OCI-LY3 (cell line): ENCODE results near the gene SMURF2.

Experiments
- H2AFZ ChIP-seq: fragments of 200-600, 300-600 bp; shearing (Covaris generic); 2 replicates; pipeline ENCODE4 v1.6.0; 2014; ENCODE audit warnings: antibody characterized with exemption, low read depth, low read length
- H3K27ac ChIP-seq: fragments of 200-600, 300-600 bp; sonication (generic); 2 replicates; pipeline ENCODE4 v1.5.1; 2014; ENCODE audit warnings: mild to moderate bottlenecking, low read length, moderate library complexity, mixed read lengths
- H3K27me3 ChIP-seq: fragments of 200-600, 300-600 bp; sonication (generic); 2 replicates; pipeline ENCODE4 v1.6.1; 2014; ENCODE audit warnings: low read depth, low read length, mixed read lengths
- H3K36me3 ChIP-seq: fragments of 200-600, 300-600 bp; sonication (generic); replicated peaks from 2 replicates; pipeline ENCODE3; 2014; ENCODE audit warnings: low read depth, low read length, mixed read lengths
- H3K4me1 ChIP-seq: fragments of 300-600, 200-600 bp; sonication (generic); 2 replicates; pipeline ENCODE4 v1.6.1; 2014; ENCODE audit warnings: low read length, mixed read lengths
- H3K4me2 ChIP-seq: fragments of 200-600, 300-600 bp; sonication (generic); 2 replicates; pipeline ENCODE4 v1.6.1; 2014; ENCODE audit warnings: low read length, mixed read lengths
- H3K4me3 ChIP-seq: fragments of 300-600, 200-600 bp; sonication (generic); 2 replicates; pipeline ENCODE4 v1.5.1; 2014; ENCODE audit warnings: antibody characterized with exemption, mild to moderate bottlenecking, low read length, moderate library complexity
- H3K79me2 ChIP-seq: fragments of 300-600, 200-600 bp; shearing (Covaris generic); 2 replicates; pipeline ENCODE4 v1.6.1; 2014; ENCODE audit warnings: mild to moderate bottlenecking, low read length, mixed read lengths
- H3K9ac ChIP-seq: fragments of 300-600, 200-600 bp; shearing (Covaris generic); 2 replicates; pipeline ENCODE4 v1.6.0; 2014; ENCODE audit warnings: mild to moderate bottlenecking, low read length, moderate library complexity
- H3K9me3 ChIP-seq: fragments of 200-600, 300-600 bp; shearing (Covaris generic); 2 replicates; pipeline ENCODE4 v1.6.1; 2014; ENCODE audit warnings: low read length, mixed read lengths; ENCODE audit not compliant: insufficient read depth
- H4K20me1 ChIP-seq: fragments of 200-600, 300-600 bp; sonication (generic); 2 replicates; pipeline ENCODE4 v1.6.1; 2016; ENCODE audit warnings: low read length, mixed read lengths; ENCODE audit not compliant: insufficient read depth
- CTCF ChIP-seq: fragments of 200-600, 300-600 bp; sonication (generic); IDR thresholded peaks from 2 replicates; pipeline ENCODE4 v1.5.1; 2014; ENCODE audit warnings: antibody characterized with exemption, low read length, low read depth
- EZH2phosphoT487 ChIP-seq: fragments of 200-600 bp; shearing (Covaris generic); IDR thresholded peaks from 2 replicates; pipeline ENCODE4 v1.6.1; 2018; ENCODE audit warnings: antibody characterized with exemption, mixed run types, low read depth

Gene SMURF2

DNA sequence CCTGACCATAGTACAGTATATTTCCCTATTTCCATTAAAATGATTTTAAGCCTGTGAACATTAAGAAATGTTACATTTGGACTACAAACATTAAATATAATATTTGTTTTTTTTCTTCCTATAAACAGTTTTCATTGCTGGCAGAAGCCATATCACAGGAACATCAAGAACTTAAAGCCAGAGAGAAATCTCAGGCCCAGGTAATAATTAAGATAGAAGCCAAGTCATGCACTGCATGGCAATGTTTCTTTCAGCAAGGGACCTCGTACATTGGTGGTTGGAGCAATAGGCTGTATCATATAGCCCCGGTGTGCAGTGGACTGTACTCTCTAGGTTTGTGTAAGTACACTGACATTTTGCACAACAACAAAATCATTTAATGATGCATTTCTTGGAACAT is 125.2 kb downstream of the SMURF2 start:
- Histone ChIP-seq H3K27me3 (no peaks in the 10 kb centered on the region), H3K4me1 (no peaks in the 10 kb centered on the region), H3K4me2 (no peak overlapping the region), H3K4me3 (no peak overlapping the region), H3K9me3 (no peaks in the 10 kb centered on the region), H3K9ac (no peak overlapping the region), H3K79me2 (no peaks in the 10 kb centered on the region), H4K20me1 (no peaks in the 10 kb centered on the region), H3K27ac (no peak overlapping the region), H3K36me3 (peaks cover 72% of the 10 kb centered on the region), H2AFZ (no peak overlapping the region)
- TF ChIP-seq CTCF = no peak
- no peak for TF ChIP-seq EZH2phosphoT487

DNA sequence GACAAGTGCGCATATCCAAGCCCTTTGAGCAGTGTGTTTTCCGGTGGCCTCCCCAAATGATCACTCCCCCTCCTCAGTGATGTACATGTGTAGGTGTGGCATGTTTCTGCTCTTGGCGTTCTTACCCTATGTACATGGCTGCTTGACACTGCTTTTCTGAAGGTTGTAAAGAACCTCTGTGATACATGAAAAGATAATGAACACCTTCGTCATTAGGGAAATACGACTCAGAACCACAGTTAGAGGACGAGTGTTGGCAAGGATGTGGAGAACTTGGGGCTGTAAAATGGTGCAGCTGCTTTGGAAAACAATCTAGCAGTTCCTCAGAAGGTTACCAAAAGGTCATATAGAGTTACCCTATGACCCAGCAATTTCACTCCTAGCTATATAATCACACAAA is 126.8 kb downstream of the SMURF2 start:
- Histone ChIP-seq H2AFZ (no peak overlapping the region), H3K36me3 (peaks cover 80% of the 10 kb centered on the region), H3K9ac (no peak overlapping the region), H3K79me2 (no peaks in the 10 kb centered on the region), H3K4me1 (no peaks in the 10 kb centered on the region), H4K20me1 (no peaks in the 10 kb centered on the region), H3K9me3 (no peaks in the 10 kb centered on the region), H3K4me3 (no peak overlapping the region), H3K27ac (no peak overlapping the region), H3K27me3 (no peaks in the 10 kb centered on the region), H3K4me2 (no peak overlapping the region)
- TF ChIP-seq CTCF (no peak), EZH2phosphoT487 (no peak)

DNA sequence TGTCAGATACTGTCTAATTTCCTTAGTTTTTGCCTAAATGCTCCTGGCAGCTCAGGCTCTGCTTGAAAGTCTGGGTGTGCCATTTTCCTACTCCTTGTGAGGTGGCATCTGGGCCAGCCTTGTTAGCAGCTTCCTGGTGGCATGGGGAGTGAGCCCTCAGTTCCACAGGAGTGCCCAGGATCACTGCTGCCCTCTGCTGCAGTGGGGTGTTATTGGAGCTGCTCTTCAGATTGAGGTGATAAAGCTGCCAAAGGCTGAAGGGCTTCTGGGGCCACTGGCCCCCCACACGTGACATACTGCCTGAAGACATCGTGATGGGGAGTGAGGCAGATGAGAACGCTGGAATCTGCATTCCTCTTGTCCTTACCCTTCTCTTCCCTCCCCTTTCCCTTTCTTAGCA is 127.9 kb downstream of the SMURF2 start:
- Histone ChIP-seq H2AFZ (no peak overlapping the region), H4K20me1 (no peaks in the 10 kb centered on the region), H3K36me3 (peaks cover 84% of the 10 kb centered on the region), H3K9me3 (no peaks in the 10 kb centered on the region), H3K27me3 (no peaks in the 10 kb centered on the region), H3K4me1 (no peaks in the 10 kb centered on the region), H3K79me2 (no peaks in the 10 kb centered on the region), H3K27ac (no peak overlapping the region), H3K4me3 (no peak overlapping the region), H3K4me2 (no peak overlapping the region), H3K9ac (no peak overlapping the region)
- peak; percentile 20; the same call in 1 of the 2 replicates for TF ChIP-seq CTCF
- TF ChIP-seq EZH2phosphoT487 = no peak

DNA sequence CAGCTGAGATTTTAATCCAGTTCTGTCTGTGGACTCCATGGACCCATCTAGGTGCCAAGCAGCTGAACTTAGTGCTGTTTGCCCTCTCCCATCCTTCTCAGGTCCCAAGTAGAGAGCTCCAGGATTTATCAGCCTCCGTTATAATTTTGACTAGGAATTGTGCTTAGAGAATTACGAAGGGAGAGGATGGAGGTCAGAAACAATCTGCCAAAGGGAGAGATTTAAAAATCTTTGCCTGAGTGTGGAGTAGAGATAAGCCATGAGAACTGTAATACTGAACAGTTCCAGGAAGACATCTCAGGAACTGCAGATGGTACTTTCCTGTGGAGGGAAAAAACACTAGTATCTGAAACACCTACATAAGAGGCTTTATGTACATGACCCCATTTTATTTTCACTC is 128.3 kb downstream of the SMURF2 start:
- H2AFZ ChIP-seq = no peak overlapping the region
- no peaks in the 10 kb centered on the region for H3K9me3 ChIP-seq
- H3K79me2 ChIP-seq = no peaks in the 10 kb centered on the region
- peaks cover 84% of the 10 kb centered on the region for H3K36me3 ChIP-seq
- TF ChIP-seq CTCF (no peak), EZH2phosphoT487 (no peak)
- no peak overlapping the region for H3K27ac ChIP-seq
- no peak overlapping the region for H3K4me2 ChIP-seq
- H3K27me3 ChIP-seq = no peaks in the 10 kb centered on the region
- H3K9ac ChIP-seq = no peak overlapping the region
- no peak overlapping the region for H3K4me3 ChIP-seq
- no peaks in the 10 kb centered on the region for H3K4me1 ChIP-seq
- H4K20me1 ChIP-seq = no peaks in the 10 kb centered on the region
